ENCODE results near the gene HEATR5A. TPM values are rescaled to one million over a fixed set of nuclear protein-coding genes. Genes with fewer than 3 reads are reported as not detected.

Gene HEATR5A
- total and polyA plus RNA-seq, 2 of the 13 experiments (the other 11 are each of a cell fraction or from before 2014, with no cell fraction given) = 36.4 to 105 TPM

GRCh38 chr14:31421200-31421599, 850 bp upstream of the HEATR5A start (continued):
- TF ChIP-seq RNF219 (CRISPR knock-in tag; IDR thresholded peaks at IDR 0.05) = no peak
- TF ChIP-seq E2F5 (CRISPR knock-in tag; conservative IDR thresholded peaks at IDR 0.05) = no peak
- TF ChIP-seq ZNF883 (CRISPR knock-in tag; IDR thresholded peaks at IDR 0.05; ENCODE audit: not compliant biosample characterization) = no peak
- no peak for TF ChIP-seq ZNF367 (CRISPR knock-in tag; IDR thresholded peaks at IDR 0.05; ENCODE audit: borderline replicate concordance)
- no peak for TF ChIP-seq IRX3 (CRISPR knock-in tag; IDR thresholded peaks at IDR 0.05; ENCODE audit: borderline replicate concordance, low read depth)
- no peak for TF ChIP-seq SNAI1 (CRISPR knock-in tag; IDR thresholded peaks at IDR 0.05; ENCODE audit: borderline replicate concordance)
- TF ChIP-seq SMARCC2 (IDR thresholded peaks at IDR 0.05) = no peak
- TF ChIP-seq SP5 (CRISPR knock-in tag; IDR thresholded peaks at IDR 0.05; ENCODE audit: borderline replicate concordance, low read depth) = no peak
- no peak for TF ChIP-seq PAWR (CRISPR knock-in tag; IDR thresholded peaks at IDR 0.05; ENCODE audit: borderline replicate concordance)
- no peak for TF ChIP-seq ZNF30 (CRISPR knock-in tag; IDR thresholded peaks at IDR 0.05)
- no peak for TF ChIP-seq ZBTB38 (CRISPR knock-in tag; IDR thresholded peaks at IDR 0.05)
- no peak for TF ChIP-seq MED13 (CRISPR knock-in tag; IDR thresholded peaks at IDR 0.05)
- no peak for TF ChIP-seq ZKSCAN1 (IDR thresholded peaks at IDR 0.05; ENCODE audit: low read length)
- no peak for TF ChIP-seq UBTF (CRISPR knock-in tag; IDR thresholded peaks at IDR 0.05)
- TF ChIP-seq SNRNP70 (IDR thresholded peaks at IDR 0.05; ENCODE audit: low read depth, low read length) = no peak
- TF ChIP-seq POGZ (CRISPR knock-in tag; IDR thresholded peaks at IDR 0.05) = no peak
- no peak for TF ChIP-seq ELF4 (CRISPR knock-in tag; IDR thresholded peaks at IDR 0.05; ENCODE audit: borderline replicate concordance)
- TF ChIP-seq MAF1 (CRISPR knock-in tag; IDR thresholded peaks at IDR 0.05; ENCODE audit: borderline replicate concordance) = no peak
- no peak for TF ChIP-seq GABPB1 (CRISPR knock-in tag; IDR thresholded peaks at IDR 0.05)
- no peak for TF ChIP-seq THYN1 (CRISPR knock-in tag; IDR thresholded peaks at IDR 0.05; ENCODE audit: borderline replicate concordance, low read depth)
- no peak for TF ChIP-seq KLF9 (CRISPR knock-in tag; IDR thresholded peaks at IDR 0.05; ENCODE audit: low read depth)
- no peak for TF ChIP-seq SIX1 (CRISPR knock-in tag; IDR thresholded peaks at IDR 0.05; ENCODE audit: borderline replicate concordance)
- no peak for TF ChIP-seq ZNF776 (CRISPR knock-in tag; IDR thresholded peaks at IDR 0.05)
- no peak for TF ChIP-seq IKZF5 (CRISPR knock-in tag; IDR thresholded peaks at IDR 0.05)
- no peak for TF ChIP-seq ZNF577 (CRISPR knock-in tag; IDR thresholded peaks at IDR 0.05; ENCODE audit: borderline replicate concordance, low read depth)
